Measurements from ENCODE around the gene ADGRG4.

The ADGRG4 gene

GRCh38 chrX:136447968-136448367 lies 147.2 kb downstream of the ADGRG4 start:
- Histone ChIP-seq H3K4me1 (ENCODE audit: control insufficient read depth, insufficient read depth, low read length) (peaks cover 3% of the 10 kb centered on the region; the same call in 1 of the 2 replicates), H3K27ac (ENCODE audit: extremely low read depth, low read depth, low read length) (no peak overlapping the region), H3K4me3 (ENCODE audit: low read depth, low read length) (no peak overlapping the region), H3K36me3 (ENCODE audit: control insufficient read depth in 2 of 2, insufficient read depth in 1 of 2, low read length in 2 of 2) (no peaks in the 10 kb centered on the region), H3K9me3 (ENCODE audit: control insufficient read depth, insufficient read depth, low read depth, low read length) (no peaks in the 10 kb centered on the region)
- ChIA-PET POLR2A (no interaction called here), CTCF (no interaction called here)
- no peak for TF ChIP-seq KLF16 (tag by site-specific recombination; IDR thresholded peaks at IDR 0.05)
- no peak for TF ChIP-seq ZNF416 (tag by site-specific recombination; IDR thresholded peaks at IDR 0.05)
- TF ChIP-seq ZNF549 (tag by site-specific recombination; IDR thresholded peaks at IDR 0.05), result no peak
- TF ChIP-seq AEBP2 (tag by site-specific recombination; IDR thresholded peaks at IDR 0.05; ENCODE audit: borderline replicate concordance), result no peak
- no peak for TF ChIP-seq ZNF768 (tag by site-specific recombination; IDR thresholded peaks at IDR 0.05)
- no peak for TF ChIP-seq ZNF664 (tag by site-specific recombination; IDR thresholded peaks at IDR 0.05)
- TF ChIP-seq YY1 (tag by site-specific recombination; IDR thresholded peaks at IDR 0.05), result no peak
- TF ChIP-seq TSHZ1 (tag by site-specific recombination; IDR thresholded peaks at IDR 0.05; ENCODE audit: borderline replicate concordance), result no peak

GRCh38 chrX:136450050-136450830 lies 149.5 kb downstream of the ADGRG4 start:
- H3K4me1 ChIP-seq (ENCODE audit: control insufficient read depth, insufficient read depth, low read length), result peaks cover 3% of the 10 kb centered on the region; the same call in 1 of the 2 replicates
- CTCF ChIA-PET, result no interaction called here
- POLR2A ChIA-PET, result no interaction called here

More at GRCh38 chrX:136450050-136450830, 149.5 kb downstream of the ADGRG4 start:
- Histone ChIP-seq H3K36me3 (ENCODE audit: control insufficient read depth in 2 of 2, insufficient read depth in 1 of 2, low read length in 2 of 2) (no peaks in the 10 kb centered on the region), H3K27ac (ENCODE audit: extremely low read depth, low read depth, low read length) (no peak overlapping the region), H3K9me3 (ENCODE audit: control insufficient read depth, insufficient read depth, low read depth, low read length) (no peaks in the 10 kb centered on the region), H3K4me3 (ENCODE audit: low read depth, low read length) (no peak overlapping the region)
- TF ChIP-seq ATF2 (tag by site-specific recombination; IDR thresholded peaks at IDR 0.05; ENCODE audit: low read depth) (peak; percentile 57; the same call in 1 of the 2 replicates), ZNF521 (tag by site-specific recombination; IDR thresholded peaks at IDR 0.05) (no peak), ZNF843 (tag by site-specific recombination; IDR thresholded peaks at IDR 0.05) (no peak), ZNF747 (tag by site-specific recombination; IDR thresholded peaks at IDR 0.05) (no peak), ZBTB17 (tag by site-specific recombination; IDR thresholded peaks at IDR 0.05) (0 out of 2 replicates have a peak, but pooled peaks have one; percentile 34), ZBTB10 (tag by site-specific recombination; IDR thresholded peaks at IDR 0.05) (no peak)

Data from HEK293 (cell line).